Right lobe of liver (tissue), 4 donors: ENCODE measurements around the gene MCOLN2.

Source experiments
- POLR2A ChIP-seq: fragments of 450-650 bp; IDR thresholded peaks from one replicate; pipeline ENCODE4 v1.6.1; 2017; ENCODE audit warnings: antibody characterized with exemption, mild to moderate bottlenecking
- TF ChIP-seq, protein P1 (sequence below), 4 donors: fragments of 200-600 bp in 3 of 4; fragments of 450-650 bp in 1 of 4; IDR thresholded peaks; one replicate each; pipeline versions ENCODE4 v1.5.1 to v1.8.0; 2016 to 2022; ENCODE audit warnings: antibody characterized with exemption in 4 of 4, mild to moderate bottlenecking in 2 of 4
- donor health status: DM: no; HTN: no; CAD: no.
- donor health status: DM: no; HTN: no; CAD: no.
- donor health status: DM: no; HTN: yes; CAD: no.

DNA sequence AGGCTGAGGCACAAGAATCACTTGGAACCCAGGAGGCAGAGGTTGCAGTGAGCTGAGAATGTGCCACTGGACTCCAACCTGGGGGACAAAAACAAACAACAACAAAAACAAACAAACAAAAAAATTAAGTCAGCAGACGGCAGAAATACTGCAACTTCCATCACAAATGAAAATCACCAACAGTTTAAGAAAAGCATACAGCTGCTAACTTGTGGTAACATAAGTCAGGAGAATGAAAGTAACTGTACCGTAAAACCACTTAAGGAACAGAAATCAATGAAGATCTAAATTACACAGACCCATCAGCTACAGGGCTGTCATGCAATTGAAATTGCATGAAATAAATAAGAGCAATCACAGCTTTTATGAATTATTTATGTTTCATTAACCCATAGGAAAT lies 25.0 kb downstream of the MCOLN2 start:
- TF ChIP-seq, protein P1, sequence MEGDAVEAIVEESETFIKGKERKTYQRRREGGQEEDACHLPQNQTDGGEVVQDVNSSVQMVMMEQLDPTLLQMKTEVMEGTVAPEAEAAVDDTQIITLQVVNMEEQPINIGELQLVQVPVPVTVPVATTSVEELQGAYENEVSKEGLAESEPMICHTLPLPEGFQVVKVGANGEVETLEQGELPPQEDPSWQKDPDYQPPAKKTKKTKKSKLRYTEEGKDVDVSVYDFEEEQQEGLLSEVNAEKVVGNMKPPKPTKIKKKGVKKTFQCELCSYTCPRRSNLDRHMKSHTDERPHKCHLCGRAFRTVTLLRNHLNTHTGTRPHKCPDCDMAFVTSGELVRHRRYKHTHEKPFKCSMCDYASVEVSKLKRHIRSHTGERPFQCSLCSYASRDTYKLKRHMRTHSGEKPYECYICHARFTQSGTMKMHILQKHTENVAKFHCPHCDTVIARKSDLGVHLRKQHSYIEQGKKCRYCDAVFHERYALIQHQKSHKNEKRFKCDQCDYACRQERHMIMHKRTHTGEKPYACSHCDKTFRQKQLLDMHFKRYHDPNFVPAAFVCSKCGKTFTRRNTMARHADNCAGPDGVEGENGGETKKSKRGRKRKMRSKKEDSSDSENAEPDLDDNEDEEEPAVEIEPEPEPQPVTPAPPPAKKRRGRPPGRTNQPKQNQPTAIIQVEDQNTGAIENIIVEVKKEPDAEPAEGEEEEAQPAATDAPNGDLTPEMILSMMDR (IDR thresholded peaks at IDR 0.05), result no peak
- TF ChIP-seq POLR2A, result no peak
